DOHH2 (cell line): ENCODE results near the gene WDR74.
"Not testable (repeated sequence)": the region's sequence is repeated elsewhere in the genome, so short reads cannot be mapped to it uniquely, and the experiment has no call there.

Source experiments
- H3F3A ChIP-seq: fragments of 200-600 bp; sonication (generic), shearing (Covaris generic); 2 replicates; pipeline ENCODE4 v1.6.0; 2016; ENCODE audit warnings: antibody characterized with exemption, mild to moderate bottlenecking; ENCODE audit not compliant: control insufficient read depth, insufficient read depth
- H3K27ac ChIP-seq: fragments of 200-600 bp; sonication (generic); 2 replicates; pipeline ENCODE4 v1.5.1; 2014; ENCODE audit warnings: low read depth, mild to moderate bottlenecking, low read length, moderate library complexity
- H3K27me3 ChIP-seq: fragments of 200-600 bp; sonication (generic); 2 replicates; pipeline ENCODE4 v1.6.1; 2014; ENCODE audit warnings: mild to moderate bottlenecking, low read length, mixed read lengths; ENCODE audit not compliant: control insufficient read depth
- H3K36me3 ChIP-seq: fragments of 200-600 bp; sonication (generic); 2 replicates; pipeline ENCODE4 v1.6.1; 2014; ENCODE audit warnings: mild to moderate bottlenecking, low read length, moderate library complexity, mixed read lengths; ENCODE audit not compliant: control insufficient read depth
- H3K4me1 ChIP-seq: fragments of 200-600 bp; sonication (generic); 2 replicates; pipeline ENCODE4 v1.6.1; 2014; ENCODE audit warnings: mild to moderate bottlenecking, low read length, mixed read lengths; ENCODE audit not compliant: control insufficient read depth
- H3K4me2 ChIP-seq: fragments of 200-600 bp; sonication (generic); 2 replicates; pipeline ENCODE4 v1.6.0; 2014; ENCODE audit warnings: mild to moderate bottlenecking, low read length, moderate library complexity
- H3K4me3 ChIP-seq: fragments of 200-600 bp; sonication (generic); 2 replicates; pipeline ENCODE4 v1.5.1; 2014; ENCODE audit warnings: mild to moderate bottlenecking, low read length, mixed read lengths
- H3K79me2 ChIP-seq: fragments of 200-600 bp; sonication (generic); 2 replicates; pipeline ENCODE4 v1.6.1; 2014; ENCODE audit warnings: mild to moderate bottlenecking, low read length, mixed read lengths; ENCODE audit not compliant: control insufficient read depth
- H3K9me2 ChIP-seq: fragments of 200-600 bp; sonication (generic); replicated peaks from 2 replicates; pipeline ENCODE4 v1.6.1; 2014; ENCODE audit warnings: mild to moderate bottlenecking, low read length, mixed read lengths; ENCODE audit not compliant: control insufficient read depth
- H3K9me3 ChIP-seq: fragments of 200-600 bp; sonication (generic); 2 replicates; pipeline ENCODE4 v1.6.1; 2014; ENCODE audit warnings: antibody characterized with exemption, low read length, mixed read lengths; ENCODE audit not compliant: control insufficient read depth, insufficient read depth
- H4K20me1 ChIP-seq: fragments of 200-600 bp; sonication (generic); 2 replicates; pipeline ENCODE4 v1.6.0; 2014; ENCODE audit warnings: low read depth, mild to moderate bottlenecking, antibody characterized with exemption, low read length, moderate library complexity; ENCODE audit not compliant: control insufficient read depth, insufficient read depth
- CTCF ChIP-seq: fragments of 200-600 bp; sonication (generic); IDR thresholded peaks from one replicate; pipeline ENCODE4 v1.5.1; 2014; ENCODE audit warnings: antibody characterized with exemption, mild to moderate bottlenecking, low read depth, low read length; ENCODE audit not compliant: poor library complexity, severe bottlenecking
- EZH2phosphoT487 ChIP-seq: fragments of 200-600 bp; sonication (generic); IDR thresholded peaks from 2 replicates; pipeline ENCODE4 v1.6.1; 2017; ENCODE audit warnings: borderline replicate concordance, mild to moderate bottlenecking, antibody characterized with exemption, low read length, moderate library complexity, mixed read lengths

The WDR74 gene

GRCh38 chr11:62860835-62861563 is 21.6 kb upstream of the WDR74 start:
- Histone ChIP-seq H3K9me2 (no peaks in the 10 kb centered on the region), H3F3A (peaks cover 24% of the 10 kb centered on the region), H3K9me3 (no peaks in the 10 kb centered on the region), H3K36me3 (peaks cover 75% of the 10 kb centered on the region), H3K4me3 (peak overlapping the region; percentile 31), H3K4me1 (peaks cover 54% of the 10 kb centered on the region), H3K79me2 (peaks cover 100% of the 10 kb centered on the region), H4K20me1 (peaks cover 29% of the 10 kb centered on the region), H3K4me2 (peak overlapping the region; percentile 91), H3K27ac (peak overlapping the region; percentile 38), H3K27me3 (no peaks in the 10 kb centered on the region)
- TF ChIP-seq CTCF (no peak), EZH2phosphoT487 (no peak)

GRCh38 chr11:62859281-62859703 is 19.9 kb upstream of the WDR74 start:
- H3K27ac ChIP-seq = not testable (repeated sequence)
- Histone ChIP-seq H3K36me3 (peaks cover 77% of the 10 kb centered on the region), H3F3A (peaks cover 38% of the 10 kb centered on the region)

GRCh38 chr11:62858201-62858600 is 18.8 kb upstream of the WDR74 start:
- H3K27me3 ChIP-seq = no peaks in the 10 kb centered on the region; the same call in 1 of the 2 replicates
- H3K36me3 ChIP-seq = peaks cover 78% of the 10 kb centered on the region
- peaks cover 44% of the 10 kb centered on the region for H3F3A ChIP-seq
- H3K9me2 ChIP-seq = no peaks in the 10 kb centered on the region
- no peak for TF ChIP-seq CTCF
- TF ChIP-seq EZH2phosphoT487 = no peak
- no peaks in the 10 kb centered on the region for H3K9me3 ChIP-seq
- peaks cover 29% of the 10 kb centered on the region for H4K20me1 ChIP-seq
- H3K27ac ChIP-seq = no peak overlapping the region
- H3K4me2 ChIP-seq = peak overlapping the region; percentile 91
- peaks cover 59% of the 10 kb centered on the region for H3K4me1 ChIP-seq
- H3K4me3 ChIP-seq = peak overlapping the region; percentile 94
- peaks cover 99% of the 10 kb centered on the region for H3K79me2 ChIP-seq

More at GRCh38 chr11:62859281-62859703, 19.9 kb upstream of the WDR74 start:
- H3K9me3 ChIP-seq, H3K27me3 ChIP-seq, H3K9me2 ChIP-seq, H3K4me3 ChIP-seq: not testable (repeated sequence)
- Histone ChIP-seq H3K79me2 (peaks cover 99% of the 10 kb centered on the region), H3K4me2 (peak overlapping the region; percentile 91), H4K20me1 (peaks cover 28% of the 10 kb centered on the region), H3K4me1 (peaks cover 57% of the 10 kb centered on the region)

- H3K27me3 ChIP-seq = no peaks in the 10 kb centered on the region; the same call in 1 of the 2 replicates
- H3K79me2 ChIP-seq = peaks cover 95% of the 10 kb centered on the region
- H4K20me1 ChIP-seq = peaks cover 29% of the 10 kb centered on the region
- peak overlapping the region; percentile 91 for H3K4me2 ChIP-seq
- no peaks in the 10 kb centered on the region for H3K9me3 ChIP-seq
- H3K27ac ChIP-seq = peak overlapping the region; percentile 91
- peak overlapping the region; percentile 94 for H3K4me3 ChIP-seq
- H3K4me1 ChIP-seq = peaks cover 59% of the 10 kb centered on the region
- H3F3A ChIP-seq = peaks cover 50% of the 10 kb centered on the region
- H3K36me3 ChIP-seq = peaks cover 79% of the 10 kb centered on the region
- TF ChIP-seq EZH2phosphoT487 (no peak), CTCF (no peak)
- no peaks in the 10 kb centered on the region for H3K9me2 ChIP-seq
Observed at GRCh38 chr11:62857541-62857982, 18.2 kb upstream of the WDR74 start.
